ENCODE results near the gene USE1.

Gene USE1

DNA sequence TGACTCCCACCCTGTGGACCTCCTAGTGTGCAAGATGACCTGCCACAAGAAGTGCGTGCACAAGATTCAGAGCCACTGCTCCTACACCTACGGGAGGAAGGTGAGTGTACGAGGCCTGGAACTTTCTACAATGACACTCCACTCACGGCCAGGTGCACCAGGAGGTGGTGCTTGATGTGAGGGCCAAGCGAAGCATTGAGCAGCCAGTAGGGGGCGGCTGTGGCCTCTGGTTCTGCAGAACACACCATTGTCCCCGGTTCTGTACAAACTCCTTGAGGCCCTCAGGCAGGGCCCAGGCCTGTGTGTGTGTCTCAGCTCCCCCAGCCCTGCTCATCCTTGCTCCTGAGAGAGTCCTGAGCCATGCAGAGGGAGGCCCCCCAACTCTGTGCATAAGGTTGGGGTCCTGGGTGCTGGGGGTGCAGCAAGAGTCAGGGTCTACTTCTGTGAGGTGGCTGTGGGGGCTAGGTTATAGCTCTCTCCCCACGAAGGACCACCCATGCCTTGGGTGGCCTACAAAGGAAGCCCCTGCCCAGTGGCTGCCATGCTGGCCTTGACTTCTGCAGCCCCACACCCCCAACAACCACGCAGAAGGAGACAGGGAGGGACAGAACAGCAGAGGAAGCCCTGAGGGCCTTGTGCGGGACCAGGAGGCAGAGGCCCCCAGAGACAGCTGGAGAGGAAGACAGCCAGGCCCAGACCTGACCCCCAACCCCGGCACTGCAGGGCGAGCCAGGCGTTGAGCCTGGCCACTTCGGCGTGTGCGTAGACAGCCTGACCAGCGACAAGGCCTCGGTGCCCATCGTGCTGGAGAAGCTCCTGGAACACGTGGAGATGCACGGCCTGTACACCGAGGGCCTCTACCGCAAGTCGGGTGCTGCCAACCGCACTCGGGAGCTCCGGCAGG is 9.7 kb upstream of the USE1 start:
- DNase-seq (ENCODE audit: low spot score): peak; percentile 34

DNA sequence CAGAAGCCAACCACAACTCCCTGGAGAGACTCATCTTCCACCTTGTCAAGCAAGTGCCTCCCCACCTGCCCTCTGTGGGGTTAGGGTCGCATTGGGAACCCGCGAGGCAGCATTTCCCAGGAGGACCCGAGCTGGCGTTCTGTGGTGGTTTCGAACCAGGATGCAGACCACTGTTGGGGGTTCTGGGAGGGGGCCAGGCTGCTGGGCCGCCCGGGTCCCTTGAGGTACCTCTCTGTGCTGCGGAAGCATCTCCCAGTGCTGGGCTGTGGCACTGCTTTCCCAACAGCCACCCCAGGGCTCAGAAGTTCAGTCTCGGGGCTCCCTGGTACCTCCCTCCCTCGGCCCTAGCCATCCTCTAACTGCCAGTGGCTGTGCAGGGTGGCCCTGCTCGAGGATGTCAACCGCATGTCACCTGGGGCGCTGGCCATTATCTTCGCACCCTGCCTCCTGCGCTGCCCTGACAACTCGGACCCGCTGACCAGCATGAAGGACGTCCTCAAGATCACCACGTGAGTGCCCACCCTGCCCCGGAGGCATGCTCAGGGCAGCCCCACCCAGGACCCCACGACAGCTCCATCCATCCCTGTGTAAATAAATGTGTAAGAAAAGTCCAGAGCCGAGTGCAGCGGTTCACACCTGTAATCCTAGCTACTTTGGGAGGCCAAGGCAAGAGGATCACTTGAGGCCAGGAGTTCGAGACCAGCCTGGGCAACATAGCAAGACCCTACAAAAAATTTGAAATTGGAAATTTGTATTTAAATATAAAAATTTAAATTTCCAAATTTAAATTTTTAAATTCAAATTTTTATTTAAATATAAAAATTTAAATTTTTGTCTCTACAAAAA is 8.2 kb upstream of the USE1 start:
- DNase-seq (ENCODE audit: low spot score): no peak

DNA sequence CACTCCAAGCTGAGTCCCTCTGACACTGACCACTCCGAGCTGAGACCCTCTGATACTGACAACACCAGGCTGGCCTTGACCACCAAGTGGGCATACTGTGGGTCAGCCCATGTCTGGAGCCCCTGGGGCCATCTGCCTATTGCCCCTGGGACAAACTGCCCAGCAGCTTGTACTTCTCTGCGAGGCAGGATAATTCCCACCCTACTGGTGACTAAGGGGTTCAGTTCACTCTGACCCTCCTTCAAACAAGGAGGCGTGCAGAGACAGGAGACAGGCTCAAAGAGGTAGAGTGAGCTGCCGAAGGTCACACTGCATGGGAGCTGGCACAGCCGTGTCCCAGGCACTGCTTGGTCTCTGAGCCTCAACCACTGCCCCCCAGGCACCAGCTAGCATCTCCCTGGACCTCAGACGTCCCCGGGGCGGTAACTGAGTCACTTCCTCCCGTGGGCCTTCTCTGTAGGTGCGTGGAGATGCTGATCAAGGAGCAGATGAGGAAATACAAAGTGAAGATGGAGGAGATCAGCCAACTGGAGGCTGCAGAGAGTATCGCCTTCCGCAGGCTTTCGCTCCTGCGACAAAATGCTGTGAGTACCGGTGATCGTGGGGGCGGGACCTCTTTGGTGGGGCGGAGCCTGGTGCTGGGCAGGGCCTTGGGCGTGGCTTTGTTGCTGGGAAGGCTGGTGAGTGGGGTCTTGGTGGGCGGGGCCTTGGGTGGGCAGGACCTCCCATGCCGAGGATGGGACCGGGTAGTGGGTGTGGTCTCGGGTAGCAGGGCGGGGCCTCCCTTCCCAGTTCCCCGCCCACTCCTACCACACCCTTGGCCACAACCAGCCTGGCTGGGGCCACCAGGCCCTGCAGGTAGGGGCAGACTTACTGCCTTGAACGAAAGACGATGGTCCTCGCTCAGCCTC is 5.8 kb upstream of the USE1 start:
- peak; percentile 63 for DNase-seq (ENCODE audit: low spot score)

DNA sequence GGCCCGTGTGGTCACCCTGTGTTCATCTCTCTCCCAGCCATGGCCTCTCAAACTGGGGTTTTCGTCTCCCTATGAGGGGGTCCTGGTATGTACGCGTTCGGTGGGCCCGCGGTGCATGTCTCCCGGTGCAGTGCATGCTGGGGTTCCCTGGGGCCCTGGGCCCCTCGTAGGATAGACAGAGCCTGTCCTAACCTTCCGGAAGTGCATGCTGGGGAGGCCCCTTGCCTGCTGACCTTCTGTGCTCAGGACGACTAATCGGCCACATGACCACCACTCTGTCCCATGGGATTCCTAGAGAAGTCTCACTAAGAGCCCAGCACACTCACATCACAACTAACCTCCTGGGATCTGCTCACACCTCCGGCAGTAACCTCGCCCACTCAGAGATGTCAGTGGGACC is 4.9 kb upstream of the USE1 start:
- no peak for DNase-seq (ENCODE audit: low spot score)

DNA sequence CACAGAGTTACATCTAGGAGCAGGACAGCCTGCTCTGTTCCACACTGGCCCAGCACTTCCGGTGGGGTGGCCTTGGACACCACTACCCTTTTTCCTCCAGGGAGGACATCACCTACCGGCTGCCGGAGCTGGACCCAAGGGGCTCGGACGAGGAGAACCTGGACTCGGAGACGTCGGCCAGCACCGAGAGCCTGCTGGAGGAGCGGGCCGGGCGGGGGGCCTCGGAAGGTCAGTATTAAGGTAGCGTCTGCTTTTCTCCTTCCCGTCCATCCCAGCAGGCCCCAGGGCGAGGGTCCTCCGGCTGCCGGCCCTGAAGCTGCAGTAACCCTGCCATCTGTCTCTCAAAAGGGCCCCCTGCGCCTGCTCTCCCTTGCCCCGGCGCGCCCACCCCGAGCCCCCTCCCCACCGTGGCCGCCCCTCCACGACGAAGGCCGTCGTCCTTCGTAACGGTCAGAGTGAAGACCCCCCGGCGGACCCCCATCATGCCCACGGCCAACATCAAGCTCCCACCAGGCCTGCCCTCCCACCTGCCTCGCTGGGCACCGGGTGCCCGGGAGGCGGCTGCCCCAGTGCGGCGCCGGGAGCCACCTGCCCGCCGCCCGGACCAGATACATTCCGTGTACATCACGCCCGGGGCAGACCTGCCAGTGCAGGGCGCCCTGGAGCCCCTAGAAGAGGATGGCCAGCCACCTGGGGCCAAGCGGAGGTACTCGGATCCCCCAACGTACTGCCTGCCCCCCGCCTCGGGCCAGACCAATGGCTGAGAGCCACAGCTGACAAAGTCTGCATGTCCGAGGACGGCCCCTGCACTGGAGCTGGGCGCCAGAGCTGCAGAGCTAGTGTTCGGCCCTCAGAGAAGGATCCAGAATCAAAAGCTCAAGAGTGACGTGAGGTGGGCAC is 3.4 kb upstream of the USE1 start:
- no peak for DNase-seq (ENCODE audit: low spot score)

DNA sequence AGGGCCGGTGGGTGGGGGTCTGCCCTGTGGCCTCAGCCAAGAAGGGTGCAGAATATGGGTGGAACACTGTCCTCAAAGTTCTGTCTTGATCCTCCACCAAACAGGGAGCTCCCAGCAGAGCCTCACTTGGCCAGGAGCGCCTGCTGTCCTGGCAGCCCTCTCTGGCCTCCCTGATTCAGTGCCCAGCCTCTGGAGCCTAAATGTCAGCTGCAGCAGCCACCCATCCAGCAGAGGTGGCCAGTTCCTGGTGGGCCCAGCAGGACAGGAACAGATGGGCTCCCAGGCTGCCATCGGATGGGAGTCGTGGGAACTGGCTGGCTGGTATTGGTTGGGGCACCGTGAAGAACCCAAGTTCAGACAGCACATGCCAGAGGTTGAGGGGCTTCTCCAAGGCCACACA is 1.8 kb upstream of the USE1 start:
- DNase-seq (ENCODE audit: low spot score): no peak

DNA sequence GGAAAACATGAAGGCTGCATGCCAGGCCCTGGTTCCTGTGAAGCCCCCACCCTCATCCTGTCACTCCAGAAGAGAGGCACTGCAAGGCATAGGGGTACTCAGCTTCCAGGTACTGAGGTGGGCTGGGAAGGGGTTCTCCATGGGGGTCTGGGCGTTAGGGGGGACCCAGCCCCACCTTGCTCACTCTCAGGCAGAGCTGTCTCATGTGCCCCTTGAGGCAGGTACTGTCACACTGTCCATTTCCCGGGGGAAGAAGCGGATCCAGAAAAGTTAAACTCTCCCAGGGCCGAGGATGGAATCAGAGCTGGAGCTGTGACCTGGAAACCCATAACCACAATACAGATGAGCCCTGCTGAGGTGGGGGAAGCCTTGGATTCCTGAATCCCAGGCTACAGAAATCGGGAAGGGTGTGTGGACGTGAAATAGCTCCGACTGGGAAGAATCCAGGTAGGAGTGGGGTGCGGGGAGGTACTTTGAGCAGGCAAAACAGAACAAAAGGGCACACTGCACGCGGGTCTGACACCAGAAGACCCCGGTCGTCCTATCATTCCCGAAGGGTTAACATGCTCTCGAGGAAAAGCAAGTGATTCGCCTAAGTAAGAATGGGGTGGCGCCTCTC is 540 bp upstream of the USE1 start:
- DNase-seq (ENCODE audit: low spot score): no peak

DNA sequence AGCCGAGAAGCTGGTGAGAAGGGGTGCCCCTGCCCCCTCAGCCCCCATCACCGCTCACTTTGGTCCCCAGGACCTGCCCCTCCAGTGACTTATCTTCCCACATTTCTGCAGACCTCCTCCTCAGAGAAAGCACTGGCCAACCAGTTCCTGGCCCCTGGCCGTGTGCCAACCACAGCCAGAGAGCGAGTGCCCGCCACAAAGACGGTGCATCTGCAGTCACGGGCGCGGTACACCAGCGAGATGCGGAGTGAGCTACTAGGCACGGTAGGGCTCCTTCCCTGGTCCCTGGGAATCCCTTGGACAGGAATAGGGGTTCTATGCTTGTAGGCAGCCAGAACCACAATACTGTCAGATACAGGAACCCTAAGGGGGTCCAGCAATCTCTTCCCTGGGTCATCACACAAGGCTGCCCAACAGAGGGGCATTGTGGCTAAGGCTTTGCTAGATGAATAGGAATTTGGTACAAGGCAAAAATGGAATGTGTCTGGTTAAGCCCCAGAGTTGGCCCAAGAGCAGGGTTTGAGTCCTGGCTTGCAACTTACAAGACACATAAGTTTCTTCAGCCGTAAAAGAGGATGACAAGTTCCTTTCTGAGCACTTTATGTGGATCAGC is 1.0 kb downstream of the USE1 start:
- DNase-seq (ENCODE audit: low spot score): no peak

DNA sequence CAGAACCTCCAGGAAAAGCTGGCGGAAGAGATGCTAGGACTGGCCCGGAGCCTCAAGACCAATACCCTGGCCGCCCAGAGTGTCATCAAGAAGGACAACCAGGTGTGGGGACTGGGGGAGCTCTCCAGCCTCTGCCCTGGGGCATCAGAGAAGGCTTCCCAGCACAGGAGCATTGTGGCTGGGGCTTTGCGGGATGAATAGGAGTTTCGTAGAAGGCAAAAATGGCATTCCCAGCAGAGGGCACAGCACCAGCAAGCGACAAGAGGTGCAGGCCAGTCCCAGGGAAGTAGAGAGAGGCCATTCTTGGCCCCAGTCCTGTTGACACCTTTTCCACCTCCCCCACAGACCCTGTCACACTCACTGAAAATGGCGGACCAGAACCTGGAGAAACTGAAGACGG is 4.1 kb downstream of the USE1 start:
- DNase-seq (ENCODE audit: low spot score): no peak

DNA sequence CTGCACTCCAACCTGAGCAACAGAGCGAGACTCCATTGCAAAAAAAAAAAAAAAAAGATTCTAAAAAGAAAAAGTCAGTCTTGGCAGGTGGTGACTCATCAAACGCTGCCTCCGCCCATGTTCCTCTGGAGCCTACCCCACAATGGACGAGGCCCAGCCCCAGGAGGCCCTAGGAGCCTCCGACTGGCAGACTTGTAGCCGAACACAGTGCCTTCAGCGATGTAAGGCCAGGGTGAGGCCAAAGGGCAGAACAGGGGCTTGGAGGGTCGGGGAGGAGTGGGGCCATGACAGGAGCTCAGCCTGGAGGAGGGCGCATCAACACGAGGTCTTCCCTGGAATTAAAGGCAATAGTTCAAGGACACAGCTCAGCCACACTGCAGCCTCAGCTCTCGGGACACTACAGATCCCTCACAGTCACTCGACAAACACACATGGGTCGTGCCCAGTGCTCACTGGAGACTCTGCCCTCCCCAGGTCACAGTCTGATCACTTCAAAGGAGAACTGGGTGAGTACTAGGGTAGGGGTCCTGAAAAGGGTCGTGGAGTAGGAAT is 5.1 kb downstream of the USE1 start:
- peak; percentile 53 for DNase-seq (ENCODE audit: low spot score)

DNA sequence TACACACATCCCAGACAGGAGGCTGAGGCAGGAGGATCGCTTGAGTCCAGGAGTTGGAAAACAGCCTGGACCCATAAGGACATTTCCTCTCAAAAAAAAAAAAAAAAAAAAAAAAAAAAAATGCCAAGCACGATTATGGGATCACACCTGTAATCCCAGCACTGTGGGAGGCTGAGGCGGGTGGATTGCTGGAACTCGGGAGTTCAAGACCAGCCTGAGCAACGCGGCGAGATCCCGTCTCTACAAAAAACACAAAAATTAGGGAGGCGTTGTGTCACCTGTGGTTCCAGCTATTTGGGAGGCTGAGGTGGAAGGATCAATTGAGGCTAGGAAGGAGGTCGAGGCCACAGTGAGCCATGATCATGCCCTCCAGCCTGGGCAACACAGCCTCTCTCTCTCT is 9.9 kb downstream of the USE1 start:
- DNase-seq (ENCODE audit: low spot score): no peak

DNA sequence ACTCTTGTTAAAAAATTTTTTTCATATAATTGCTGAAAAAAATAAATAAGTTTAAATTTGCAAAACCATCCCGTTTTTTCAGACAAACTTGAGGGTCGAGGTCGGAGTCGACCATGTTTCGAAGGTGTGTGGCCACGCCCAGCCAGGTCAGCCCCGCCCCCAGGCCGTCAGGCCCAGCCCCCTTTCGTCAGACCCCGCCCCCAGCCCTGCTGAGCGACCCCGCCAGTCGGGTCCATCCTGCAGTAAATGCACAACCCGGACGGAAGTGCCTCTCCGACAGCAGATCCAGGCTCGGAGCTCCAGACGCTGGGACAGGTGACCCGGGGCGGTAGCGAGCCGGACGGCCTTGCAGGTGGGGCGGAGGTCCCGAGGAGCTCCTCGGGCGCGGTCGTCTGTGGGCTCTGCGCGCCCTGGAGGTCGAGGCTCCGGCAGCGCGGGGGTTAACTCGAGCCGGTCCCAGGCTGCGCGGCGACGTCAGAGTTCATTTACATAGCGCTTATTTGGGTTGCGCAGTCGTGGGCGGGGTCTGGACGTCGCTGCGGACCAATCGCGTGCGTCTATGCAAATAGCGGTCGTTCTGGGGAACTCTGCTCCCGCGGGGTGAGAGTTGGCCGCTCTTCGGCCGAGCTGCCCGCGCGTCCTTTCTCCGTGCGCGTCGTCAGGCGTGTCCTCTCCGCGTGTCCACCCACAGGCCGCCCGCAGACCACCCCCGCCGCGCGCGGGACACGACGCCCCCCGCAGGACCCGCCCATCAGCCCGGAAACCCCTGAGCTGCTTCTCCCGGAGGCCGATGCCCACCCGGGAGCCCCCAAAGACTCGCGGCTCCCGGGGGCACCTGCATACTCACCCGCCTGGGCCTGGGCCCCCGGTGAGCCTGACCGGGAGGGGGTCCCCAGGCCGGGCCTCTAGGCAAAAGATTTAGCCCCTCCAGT is 11.1 kb downstream of the USE1 start, which contains the start of gene OCEL1:
OCEL1 (plus strand) TSS at position 225 of the 932 bp plus-strand sequence; CDS start at position 247, 22 bp downstream.
- DNase-seq (ENCODE audit: low spot score): peak; percentile 98

DNA sequence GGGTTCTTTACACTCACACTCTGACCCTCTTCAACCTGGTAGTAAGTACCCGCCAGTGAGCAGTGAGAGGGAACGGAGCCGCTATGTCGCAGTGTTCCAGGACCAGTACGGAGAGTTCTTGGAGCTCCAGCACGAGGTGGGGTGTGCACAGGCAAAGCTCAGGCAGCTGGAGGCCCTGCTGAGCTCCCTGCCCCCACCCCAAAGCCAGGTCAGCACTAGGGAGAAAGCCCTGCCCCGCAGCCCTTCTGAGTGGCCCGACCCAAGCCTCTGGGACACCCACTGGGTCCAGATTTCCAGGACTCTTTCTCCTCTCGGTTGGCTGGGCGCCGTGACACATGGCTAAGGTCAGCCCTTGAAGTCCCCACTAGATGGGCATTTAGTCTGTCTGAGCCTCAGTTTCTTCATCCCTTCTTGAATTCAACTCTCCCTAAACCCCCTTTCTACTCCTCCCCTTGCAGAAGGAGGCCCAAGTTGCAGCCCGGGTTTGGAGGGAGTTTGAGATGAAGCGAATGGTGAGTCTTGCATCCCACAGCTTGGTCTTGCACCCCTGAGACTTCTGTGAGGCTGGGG is 12.7 kb downstream of the USE1 start:
- DNase-seq (ENCODE audit: low spot score): no peak

DNA sequence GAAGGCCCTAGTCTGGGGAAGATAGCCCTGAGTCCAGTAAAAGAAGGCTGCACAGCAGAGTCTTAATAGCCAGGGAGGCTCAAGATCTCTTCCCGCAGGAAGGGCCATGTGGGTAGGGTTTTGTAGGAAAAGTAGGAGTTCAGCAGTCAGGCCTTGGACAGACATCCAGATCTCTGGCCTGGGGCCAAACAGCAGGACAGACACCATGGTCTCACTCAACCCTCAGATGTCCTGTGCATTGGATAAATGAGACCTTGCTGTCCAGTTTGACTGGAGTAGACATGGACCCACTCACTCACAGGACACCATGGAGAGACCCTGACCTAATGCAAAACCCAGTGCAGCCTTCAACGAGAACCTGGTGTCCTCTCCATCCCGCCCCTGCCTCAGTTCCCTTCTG is 14.7 kb downstream of the USE1 start:
- DNase-seq (ENCODE audit: low spot score): no peak

DNA sequence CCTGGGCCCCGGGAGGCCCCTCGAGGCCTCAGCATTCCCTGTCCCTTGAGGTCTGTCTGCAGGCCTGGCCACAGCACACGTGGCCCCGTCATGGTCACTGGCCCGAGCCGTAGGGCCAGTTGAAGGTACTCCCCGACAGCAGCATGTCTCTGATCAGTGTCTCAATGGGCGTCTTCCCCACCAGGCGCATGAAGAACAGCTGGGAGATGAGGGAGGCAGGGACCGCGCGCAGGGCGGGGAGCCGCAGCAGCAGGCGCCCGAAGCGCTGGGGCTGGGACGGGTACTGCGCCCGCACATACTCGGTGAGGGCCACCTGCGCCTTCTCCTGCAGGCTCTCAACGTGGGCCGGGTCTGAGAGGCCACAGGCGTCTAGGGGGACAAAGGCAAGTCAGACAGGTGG is 17.1 kb downstream of the USE1 start:
- DNase-seq (ENCODE audit: low spot score): no peak

DNA sequence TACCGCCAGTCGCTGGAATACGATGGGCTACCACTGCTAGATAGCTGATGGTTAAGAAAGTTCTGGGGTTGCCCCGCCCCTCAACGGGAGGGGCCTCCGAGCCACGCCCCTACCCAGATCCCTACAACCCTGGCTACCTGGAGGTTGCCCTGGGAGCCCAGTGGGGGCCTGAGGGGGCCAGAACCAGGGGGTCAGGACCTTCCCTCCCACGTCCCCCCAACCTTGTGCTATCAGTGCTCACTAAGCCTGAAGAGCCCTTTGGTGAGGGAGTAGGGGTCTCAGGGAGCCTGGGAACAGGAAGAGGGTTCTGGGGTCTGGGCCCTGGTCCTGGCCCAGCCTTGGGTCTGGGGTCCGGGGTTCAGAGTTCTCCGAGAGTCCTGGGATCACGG is 19.7 kb downstream of the USE1 start:
- DNase-seq (ENCODE audit: low spot score): peak; percentile 73

DNA sequence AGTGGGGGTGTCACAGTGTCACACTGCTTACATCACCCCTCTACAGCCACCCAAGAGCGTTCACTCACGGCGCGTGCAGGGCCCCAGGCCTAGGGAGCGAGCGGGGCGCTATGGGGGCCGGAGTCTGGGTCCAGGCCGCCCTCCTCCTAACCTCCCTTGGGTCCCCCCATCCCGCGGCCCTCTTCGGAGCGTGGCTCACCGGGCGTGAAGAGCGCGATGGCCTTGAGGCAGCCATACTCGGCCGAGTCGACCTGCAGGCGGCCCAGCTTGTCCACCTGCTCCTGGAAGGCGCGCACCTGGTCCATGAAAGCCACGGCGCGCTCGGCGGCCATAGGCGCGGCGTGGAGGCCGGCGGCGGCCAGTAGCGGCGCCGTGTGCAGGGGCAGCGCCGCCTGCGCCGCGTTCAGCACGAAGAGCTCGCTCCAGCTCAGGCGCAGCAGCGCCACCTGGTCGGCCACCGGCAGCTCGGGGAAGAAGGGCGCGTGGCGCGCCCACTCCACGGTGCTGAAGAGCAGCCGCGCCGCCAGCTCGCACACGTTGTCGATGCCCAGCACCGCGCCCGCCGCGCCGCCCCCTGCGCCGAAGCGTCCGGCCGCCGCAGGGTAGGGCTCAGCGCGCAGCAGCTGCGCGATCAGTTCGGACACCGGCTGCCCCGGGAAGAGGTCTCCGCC is 20.3 kb downstream of the USE1 start:
- peak; percentile 87 for DNase-seq (ENCODE audit: low spot score)

Measured in SW480 (cell line).